Bladder microvascular endothelial cell (primary cell): ENCODE measurements around the gene MELK. TPM values are rescaled to one million over a fixed set of nuclear protein-coding genes. Genes with fewer than 3 reads are reported as not detected.

Experiments
- total RNA-seq: library from RNA; depleted of rRNA; stranded (reverse); fragments of >200 nt; gene quantifications from 2 replicates; pipeline ENCODE4 v1.2.3, GENCODE V29; 2014

Gene MELK
- total RNA-seq: 23.6 and 30.0 TPM in 2 replicates

DNA sequence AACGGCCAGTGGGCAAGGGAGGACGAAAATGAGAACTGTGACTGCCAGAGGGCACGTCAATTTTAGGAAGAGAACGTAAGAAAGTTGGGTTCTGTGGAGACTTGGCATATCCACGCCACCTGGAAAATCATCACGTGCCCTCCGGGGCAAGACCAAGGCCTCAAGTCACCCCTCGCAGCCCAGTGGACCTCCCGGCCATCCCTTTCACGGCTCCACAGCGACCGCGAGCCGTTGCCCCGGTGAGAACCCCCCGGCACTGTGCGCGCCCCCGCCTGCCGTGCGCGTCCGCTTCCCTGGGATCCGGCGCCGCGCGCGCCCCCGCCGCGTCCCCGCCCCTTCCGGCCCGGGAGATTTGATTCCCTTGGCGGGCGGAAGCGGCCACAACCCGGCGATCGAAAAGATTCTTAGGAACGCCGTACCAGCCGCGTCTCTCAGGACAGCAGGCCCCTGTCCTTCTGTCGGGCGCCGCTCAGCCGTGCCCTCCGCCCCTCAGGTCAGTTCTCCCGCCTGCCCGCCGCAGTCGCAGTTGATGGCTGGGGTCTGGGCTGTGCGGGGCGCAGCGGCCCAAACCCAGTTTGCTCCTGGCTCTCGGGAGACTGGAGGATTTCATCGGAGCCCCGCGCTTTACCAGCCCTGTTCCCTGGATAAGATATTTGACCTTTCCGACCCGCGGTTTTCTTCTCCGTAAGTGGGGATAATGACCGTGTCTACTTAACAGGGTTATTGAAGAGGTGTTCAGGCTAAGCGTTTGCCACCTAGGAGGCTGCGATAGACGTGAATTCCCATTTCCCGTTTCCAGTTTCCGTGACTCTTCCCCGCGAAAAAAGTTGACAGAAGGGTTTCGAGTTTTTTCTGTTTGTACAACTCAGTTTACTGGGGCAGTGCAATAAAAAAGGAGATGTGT lies at the start of gene MELK:
MELK (plus strand) TSS at position 381 of the 904 bp plus-strand sequence. CDS start 8,787 bp downstream, outside the sequence.

Other genes with a start within 250 kb of the MELK start
- gene RNF38, start 172.6 kb upstream of the MELK start, total RNA-seq: 11.3 and 39.9 TPM in 2 replicates